ENCODE results near the gene SPAG16. TPM values are rescaled to one million over a fixed set of nuclear protein-coding genes. Genes with fewer than 3 reads are reported as not detected.
A peak's percentile ranks its signal among the peaks of the same experiment; 100 is the strongest.

The SPAG16 gene
- total and polyA plus RNA-seq, 11 donors, result 9.8 to 26.1 (median 15.2) TPM

- no peaks in the 10 kb centered on the region for H3K27me3 ChIP-seq
- intact Hi-C loops (cut with DNase I), result no loop called here
- DNase-seq, result no peak
- no peaks in the 10 kb centered on the region for H3K36me3 ChIP-seq
- H3K27ac ChIP-seq, result no peak overlapping the region
- ATAC-seq, result no peak
- no peak overlapping the region for H3K4me3 ChIP-seq
- no peak for TF ChIP-seq CTCF (IDR thresholded peaks at IDR 0.05)
- TF ChIP-seq POLR2A (IDR thresholded peaks at IDR 0.05), result no peak
- no peaks in the 10 kb centered on the region for H3K4me1 ChIP-seq
- peaks cover 0 to 30% (median 20%) of the 10 kb centered on the region in 12 donors for H3K9me3 ChIP-seq
Measured at GRCh38 chr2:214294426-214294825, 1010.2 kb downstream of the SPAG16 start.

GRCh38 chr2:214297423-214297822 is 1013.2 kb downstream of the SPAG16 start:
- TF ChIP-seq CTCF (IDR thresholded peaks at IDR 0.05) (no peak), POLR2A (IDR thresholded peaks at IDR 0.05) (no peak)
- WGBS, 4 donors, result 62 to 74% (median 67%) methylated on average over 2 of the region's 2 CpGs
- Histone ChIP-seq H3K9me3 (peaks cover 0 to 13% (median 9%) of the 10 kb centered on the region in 12 donors), H3K27ac (no peak overlapping the region), H3K4me1 (no peaks in the 10 kb centered on the region), H3K4me3 (no peak overlapping the region), H3K36me3 (no peaks in the 10 kb centered on the region), H3K27me3 (no peaks in the 10 kb centered on the region)
- no peak for DNase-seq
- ATAC-seq, result no peak
- intact Hi-C loops (cut with DNase I), result no loop called here

GRCh38 chr2:214310319-214310718 is 1026.1 kb downstream of the SPAG16 start:
- no peak for ATAC-seq
- DNase-seq, result no peak
- H3K4me3 ChIP-seq, result no peak overlapping the region
- no peaks in the 10 kb centered on the region for H3K36me3 ChIP-seq
- no peak overlapping the region for H3K27ac ChIP-seq
- peak in 6 of 12 donors; percentile 8 to 27 (median 22) for TF ChIP-seq CTCF (IDR thresholded peaks at IDR 0.05)
- TF ChIP-seq POLR2A (IDR thresholded peaks at IDR 0.05), result no peak
- H3K4me1 ChIP-seq, result no peaks in the 10 kb centered on the region
- peaks cover 0 to 19% (median 0%) of the 10 kb centered on the region in 12 donors for H3K9me3 ChIP-seq
- H3K27me3 ChIP-seq, result no peaks in the 10 kb centered on the region
- intact Hi-C loops (cut with DNase I), result no loop called here

GRCh38 chr2:214311031-214311533 is 1026.8 kb downstream of the SPAG16 start:
- TF ChIP-seq POLR2A (IDR thresholded peaks at IDR 0.05) (no peak), CTCF (IDR thresholded peaks at IDR 0.05) (no peak)
- no peak overlapping the region for H3K4me3 ChIP-seq
- no peaks in the 10 kb centered on the region for H3K27me3 ChIP-seq
- H3K36me3 ChIP-seq, result no peaks in the 10 kb centered on the region
- no peak overlapping the region for H3K27ac ChIP-seq
- peaks cover 0 to 13% (median 0%) of the 10 kb centered on the region in 12 donors for H3K9me3 ChIP-seq
- intact Hi-C loops (cut with DNase I), result no loop called here
- no peaks in the 10 kb centered on the region for H3K4me1 ChIP-seq
- peak in 1 of 4 donors; percentile 18 for ATAC-seq
- no peak for DNase-seq
- WGBS, 4 donors, result 71 to 84% (median 78%) methylated on average over 7 of the region's 7 CpGs

Measured in heart left ventricle (tissue), 16 donors.